GM18867 (cell line): Measurements from ENCODE around the gene MAP2K6.

Experiments
- ATAC-seq: cut with Tn5 transposase; IDR thresholded peaks from one replicate; pipeline ENCODE4 v1.9.1; 2021; ENCODE audit warnings: mild to moderate bottlenecking, moderate library complexity; ENCODE audit not compliant: unreplicated experiment

Gene MAP2K6

GRCh38 chr17:69574257-69575197, 160.0 kb downstream of the MAP2K6 start:
- no peak for ATAC-seq

- ATAC-seq = no peak
Measured at GRCh38 chr17:69575346-69575761, 160.9 kb downstream of the MAP2K6 start.

- ATAC-seq = no peak
Measured at GRCh38 chr17:69577098-69577497, 162.6 kb downstream of the MAP2K6 start.

GRCh38 chr17:69578385-69578936, 164.0 kb downstream of the MAP2K6 start:
- ATAC-seq = no peak

GRCh38 chr17:69579961-69580677, 165.6 kb downstream of the MAP2K6 start:
- no peak for ATAC-seq

GRCh38 chr17:69581061-69581961, 166.8 kb downstream of the MAP2K6 start:
- ATAC-seq = peak; percentile 61

GRCh38 chr17:69588316-69588715, 173.8 kb downstream of the MAP2K6 start:
- ATAC-seq = no peak

- ATAC-seq = no peak
Measured at GRCh38 chr17:69588827-69589239, 174.3 kb downstream of the MAP2K6 start.

- no peak for ATAC-seq
Measured at GRCh38 chr17:69590671-69591070, 176.2 kb downstream of the MAP2K6 start.

GRCh38 chr17:69592692-69593350, 178.3 kb downstream of the MAP2K6 start:
- ATAC-seq = no peak

GRCh38 chr17:69593351-69593715, 178.8 kb downstream of the MAP2K6 start:
- ATAC-seq = no peak

- no peak for ATAC-seq
Measured at GRCh38 chr17:69593716-69594115, 179.2 kb downstream of the MAP2K6 start.

- ATAC-seq = no peak
Measured at GRCh38 chr17:69594641-69595040, 180.1 kb downstream of the MAP2K6 start.

- no peak for ATAC-seq
Measured at GRCh38 chr17:69596141-69596540, 181.6 kb downstream of the MAP2K6 start.

- no peak for ATAC-seq
Measured at GRCh38 chr17:69597898-69598692, 183.6 kb downstream of the MAP2K6 start.

GRCh38 chr17:69602972-69603371, 188.5 kb downstream of the MAP2K6 start:
- ATAC-seq = no peak
